Osteoblast (primary cell): ENCODE measurements around the gene PCDHGA6. TPM values are rescaled to one million over a fixed set of nuclear protein-coding genes. Genes with fewer than 3 reads are reported as not detected.
"Not testable (repeated sequence)": the region's sequence is repeated elsewhere in the genome, so short reads cannot be mapped to it uniquely, and the experiment has no call there.

Source experiments
- DNase-seq: peaks from one replicate; pipeline ENCODE4 v3.0.0; 2011; ENCODE audit warnings: low spot score, mixed read lengths; ENCODE audit not compliant: insufficient read length; ENCODE audit errors: missing footprints
- H2AFZ ChIP-seq: 2 replicates; pipeline ENCODE4 v1.6.0; 2011; ENCODE audit warnings: mild to moderate bottlenecking, low read length
- H3K27ac ChIP-seq: 2 replicates; pipeline ENCODE4 v1.5.1; 2011; ENCODE audit warnings: mild to moderate bottlenecking, low read depth, low read length, moderate library complexity
- H3K27me3 ChIP-seq: 2 replicates; pipeline ENCODE4 v1.6.0; 2012; ENCODE audit warnings: mild to moderate bottlenecking, control low read depth, inconsistent platforms, low read length, moderate library complexity; ENCODE audit not compliant: insufficient read depth
- H3K36me3 ChIP-seq: 2 replicates; pipeline ENCODE4 v1.5.1; 2011; ENCODE audit warnings: mild to moderate bottlenecking, low read length, control low read depth, moderate library complexity; ENCODE audit not compliant: insufficient read depth
- H3K4me1 ChIP-seq: 2 replicates; pipeline ENCODE4 v1.5.1; 2011; ENCODE audit warnings: mild to moderate bottlenecking, low read length, control low read depth, moderate library complexity; ENCODE audit not compliant: insufficient read depth
- H3K4me2 ChIP-seq: 2 replicates; pipeline ENCODE4 v1.6.0; 2011; ENCODE audit warnings: mild to moderate bottlenecking, low read length; ENCODE audit not compliant: insufficient read depth
- H3K4me3 ChIP-seq: fragments of 200-600 bp; sonication (generic); 3 replicates; pipeline ENCODE4 v1.5.1; 2012; ENCODE audit warnings: mild to moderate bottlenecking, low read length, inconsistent platforms; ENCODE audit not compliant: insufficient read depth
- H3K79me2 ChIP-seq: 2 replicates; pipeline ENCODE4 v1.6.0; 2012; ENCODE audit warnings: mild to moderate bottlenecking, low read length, control low read depth, inconsistent platforms; ENCODE audit not compliant: insufficient read depth
- H3K9me3 ChIP-seq: 2 replicates; pipeline ENCODE4 v1.5.1; 2011; ENCODE audit warnings: low read depth, low read length, control low read depth
- H4K20me1 ChIP-seq: 2 replicates; pipeline ENCODE4 v1.6.0; 2012; ENCODE audit warnings: mild to moderate bottlenecking, low read length, control low read depth; ENCODE audit not compliant: insufficient read depth
- CTCF ChIP-seq: IDR thresholded peaks from 2 replicates; pipeline ENCODE4 v1.5.1; 2011; ENCODE audit warnings: mild to moderate bottlenecking, low read depth, low read length, moderate library complexity; ENCODE audit errors: extremely low read depth
- total RNA-seq: library from RNA; depleted of rRNA; stranded (reverse); fragments of >200 nt; gene quantifications from 2 replicates; pipeline ENCODE4 v1.2.3, GENCODE V29; 2012

The PCDHGA6 gene
- total RNA-seq, 1 donor, result 5.1 TPM

GRCh38 chr5:141369994-141370848 is 3.5 kb upstream of the PCDHGA6 start, which contains the start of gene PCDHGB3:
Gene PCDHGB3 (plus strand): TSS chr5:141370242. CDS start chr5:141370395, 153 bp downstream.
- no peaks in the 10 kb centered on the region for H4K20me1 ChIP-seq
- TF ChIP-seq CTCF, result peak; percentile 60
- H3K4me1 ChIP-seq, result no peaks in the 10 kb centered on the region
- H3K4me2 ChIP-seq, result peak within 1 kb of the TSS; percentile 78
- DNase-seq, result peak; percentile 87
- peak within 1 kb of the TSS; percentile 70 for H2AFZ ChIP-seq
- no peaks in the 10 kb centered on the region for H3K79me2 ChIP-seq
- no peak within 1 kb of the TSS for H3K27ac ChIP-seq
- H3K27me3 ChIP-seq, result peaks cover 41% of the 10 kb centered on the region
- H3K9me3 ChIP-seq, result peaks cover 17% of the 10 kb centered on the region
- no peaks in the 10 kb centered on the region for H3K36me3 ChIP-seq
- H3K4me3 ChIP-seq, result peak within 1 kb of the TSS; percentile 67

- Histone ChIP-seq H3K27me3 (peaks cover 25% of the 10 kb centered on the region), H3K36me3 (no peaks in the 10 kb centered on the region), H3K9me3 (peaks cover 8% of the 10 kb centered on the region), H2AFZ (no peak overlapping the region), H3K4me1 (no peaks in the 10 kb centered on the region), H4K20me1 (no peaks in the 10 kb centered on the region), H3K4me3 (no peak overlapping the region), H3K79me2 (no peaks in the 10 kb centered on the region), H3K27ac (no peak overlapping the region), H3K4me2 (no peak overlapping the region)
- no peak for DNase-seq
- no peak for TF ChIP-seq CTCF
Observed at GRCh38 chr5:141371572-141372475, 1.9 kb upstream of the PCDHGA6 start.

- no peak for DNase-seq
- no peak overlapping the region for H3K27ac ChIP-seq
- H4K20me1 ChIP-seq, result no peaks in the 10 kb centered on the region
- peaks cover 8% of the 10 kb centered on the region for H3K9me3 ChIP-seq
- TF ChIP-seq CTCF, result no peak
- H3K4me3 ChIP-seq, result peak overlapping the region; percentile 68
- H3K36me3 ChIP-seq, result no peaks in the 10 kb centered on the region
- H3K27me3 ChIP-seq, result peaks cover 16% of the 10 kb centered on the region
- H3K79me2 ChIP-seq, result no peaks in the 10 kb centered on the region
- no peaks in the 10 kb centered on the region for H3K4me1 ChIP-seq
- H3K4me2 ChIP-seq, result peak overlapping the region; percentile 21
- no peak overlapping the region for H2AFZ ChIP-seq
Observed at GRCh38 chr5:141374627-141375026, 936 bp downstream of the PCDHGA6 start.

GRCh38 chr5:141375444-141376155 is 1.9 kb downstream of the PCDHGA6 start:
- not testable (repeated sequence) for H3K4me1 ChIP-seq, DNase-seq, H3K4me2 ChIP-seq, H2AFZ ChIP-seq, H3K79me2 ChIP-seq, H3K27ac ChIP-seq, H4K20me1 ChIP-seq, H3K4me3 ChIP-seq, H3K9me3 ChIP-seq, H3K36me3 ChIP-seq
- peaks cover 15% of the 10 kb centered on the region for H3K27me3 ChIP-seq
